Ovary (tissue), 9 donors: ENCODE results near the gene ABHD18. TPM values are rescaled to one million over a fixed set of nuclear protein-coding genes. Genes with fewer than 3 reads are reported as not detected.
"Not testable (repeated sequence)": the region's sequence is repeated elsewhere in the genome, so short reads cannot be mapped to it uniquely, and the experiment has no call there.

Source experiments
- DNase-seq, 5 donors: peaks; one replicate each; pipeline ENCODE4 v3.0.0-alpha.2; 2019 to 2020
- H3K27ac ChIP-seq, 2 donors: fragments of 200-600 bp; one replicate each; pipeline versions ENCODE4 v1.5.1 to v1.8.0; 2019 to 2022
- H3K27me3 ChIP-seq: fragments of 200-600 bp; one replicate; pipeline ENCODE4 v1.8.0; 2022
- H3K36me3 ChIP-seq: fragments of 200-600 bp; sonication (generic); one replicate; pipeline ENCODE4 v1.5.1; 2019
- H3K4me1 ChIP-seq: one replicate; pipeline ENCODE4 v1.8.1; 2013; ENCODE audit warnings: mild to moderate bottlenecking, moderate library complexity; ENCODE audit not compliant: insufficient read depth
- H3K4me3 ChIP-seq: fragments of 200-600 bp; sonication (generic); one replicate; pipeline ENCODE4 v1.5.1; 2017
- H3K9me3 ChIP-seq, 2 donors: fragments of 200-600 bp in 1 of 2; sonication (generic) in 1 of 2; one replicate each; pipeline versions ENCODE4 v1.5.1 to v1.8.1; 2013 to 2019; ENCODE audit warnings: mild to moderate bottlenecking in 1 of 2, moderate library complexity in 1 of 2
- CTCF ChIP-seq, 3 donors: fragments of 450-650 bp in 2 of 3; fragments of 200-600 bp in 1 of 3; IDR thresholded peaks; one replicate each; pipeline versions ENCODE4 v1.5.1 to v1.8.0; 2016 to 2022; ENCODE audit warnings: antibody characterized with exemption in 3 of 3, mild to moderate bottlenecking in 1 of 3
- EP300 ChIP-seq: sonication (generic); formaldehyde crosslinking; IDR thresholded peaks from one replicate; pipeline ENCODE4 v1.6.1; 2017; ENCODE audit warnings: antibody characterized with exemption
- POLR2A ChIP-seq: fragments of 450-650 bp; IDR thresholded peaks from one replicate; pipeline ENCODE4 v1.6.1; 2017; ENCODE audit warnings: antibody characterized with exemption, mild to moderate bottlenecking, moderate library complexity
- WGBS, 3 donors: extraction: QIAGEN DNeasy Blood & Tissue Kit in 1 of 3; methylation state at CpG; one replicate each; pipeline versions ENCODE4 v1.1.5 to v1.1.7; 2013 to 2017; 5-methylcytosine and 5-hydroxymethylcytosine counted together
- intact Hi-C, 4 donors: fragments of 100-400 bp; cut with DNase I; formaldehyde crosslinking; loops; one replicate each; pipeline versions ENCODE4 v1.11.0 to v1.15.1; 2022 to 2023
- polyA plus RNA-seq, 2 donors: library from polyadenylated mRNA; stranded (reverse); fragments of 200-250 nt in 1 of 2; fragments of 350-450 nt in 1 of 2; fragmentation: Illumina TruSeq in 1 of 2; extraction: RNeasy Lipid Tissue Mini Kit (QIAGEN cat#74804) in 1 of 2; gene quantifications; one replicate each; pipeline ENCODE4 v1.2.3, GENCODE V29; 2013 to 2014
- total RNA-seq, 7 donors: library from RNA; depleted of rRNA in 2 of 7; stranded (reverse); fragments of >200 nt in 2 of 7; fragmentation: NEBNext Ultra II Directional in 3 of 7; extraction: Animal tissue kit (Norgen Biotek cat#: 25700) in 3 of 7; gene quantifications; one replicate each; pipeline versions ENCODE4 v1.1.0 to v1.2.4, GENCODE V29; 2016 to 2023
- donor health status: DM: no; HTN: no; CAD: no; lungs with moderate emphysema.
- donor health status: DM: no; HTN: no; CAD: no.
- donor health status: Bipolar disorder and iron deficiency.
- donor health status: DM: yes; HTN: yes; CAD: no.
- donor health status: DM: no; HTN: no; CAD: no.
- donor health status: DM: yes; HTN: yes; CAD: no.

ABHD18 gene
- total and polyA plus RNA-seq, 9 donors = 3.5 to 11.3 (median 9.1) TPM

DNA sequence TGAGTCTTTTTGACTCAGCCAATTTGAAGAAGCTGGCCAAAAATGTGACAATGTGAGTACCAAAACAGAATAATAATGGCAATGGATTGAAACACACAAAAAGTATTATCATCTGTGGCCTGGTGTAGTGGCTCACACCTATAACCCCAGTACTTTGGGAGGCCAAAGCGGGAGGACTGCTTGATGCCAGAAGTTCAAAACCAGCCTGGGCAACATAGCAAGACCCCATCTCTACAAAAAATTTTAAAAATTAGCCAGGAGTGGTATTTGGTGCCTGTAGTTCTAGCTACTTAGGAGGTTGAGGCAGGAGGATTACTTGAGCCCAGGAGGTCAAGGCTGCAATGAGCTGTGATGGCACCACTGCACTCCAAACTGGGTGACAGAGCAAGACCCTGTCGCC is 43.0 kb upstream of the ABHD18 start:
- WGBS, 3 donors = 95 to 100% (median 98%) methylated on average over 2 of the region's 2 CpGs
- Histone ChIP-seq H3K27me3 (no peaks in the 10 kb centered on the region), H3K4me3 (no peak overlapping the region), H3K27ac (no peak overlapping the region), H3K4me1 (no peaks in the 10 kb centered on the region), H3K9me3 (no peaks in the 10 kb centered on the region), H3K36me3 (no peaks in the 10 kb centered on the region)
- DNase-seq = no peak
- intact Hi-C loops = no loop called here
- no peak for TF ChIP-seq EP300
- no peak for TF ChIP-seq POLR2A
- no peak for TF ChIP-seq CTCF (IDR thresholded peaks at IDR 0.05)

DNA sequence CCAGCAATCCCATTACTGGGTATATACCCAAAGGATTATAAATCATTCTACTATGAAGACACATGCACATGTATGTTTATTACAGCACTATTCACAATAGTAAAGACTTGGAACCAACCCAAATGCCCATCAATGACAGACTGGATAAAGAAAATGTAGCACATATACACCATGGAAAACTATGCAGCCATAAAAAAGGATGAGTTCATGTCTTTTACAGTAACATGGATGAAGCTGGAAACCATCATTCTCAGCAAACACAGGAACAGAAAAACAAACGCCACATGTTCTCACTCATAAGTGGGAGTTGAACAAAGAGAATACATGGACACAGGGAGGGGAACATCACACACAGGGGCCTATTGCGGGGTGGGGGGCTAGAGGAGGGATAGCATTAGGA is 39.5 kb upstream of the ABHD18 start:
- H3K4me1 ChIP-seq, H3K9me3 ChIP-seq, DNase-seq, H3K36me3 ChIP-seq, H3K27me3 ChIP-seq, H3K27ac ChIP-seq, intact Hi-C loops, H3K4me3 ChIP-seq: not testable (repeated sequence)
- 98 to 100% (median 98%) methylated on average over 2 of the region's 2 CpGs for WGBS, 3 donors

- WGBS, 3 donors = 95 to 100% (median 100%) methylated on average over 1 of the region's 1 CpG
- no peaks in the 10 kb centered on the region for H3K4me1 ChIP-seq
- no peaks in the 10 kb centered on the region for H3K9me3 ChIP-seq
- H3K36me3 ChIP-seq = no peaks in the 10 kb centered on the region
- intact Hi-C loops = no loop called here
- DNase-seq = no peak
- H3K27me3 ChIP-seq = no peaks in the 10 kb centered on the region
- H3K27ac ChIP-seq = no peak overlapping the region
- no peak overlapping the region for H3K4me3 ChIP-seq
- TF ChIP-seq POLR2A (no peak), EP300 (no peak), CTCF (IDR thresholded peaks at IDR 0.05) (no peak)
These were observed 35.0 kb upstream of the ABHD18 start for GRCh38 chr4:127930175-127930574.

DNA sequence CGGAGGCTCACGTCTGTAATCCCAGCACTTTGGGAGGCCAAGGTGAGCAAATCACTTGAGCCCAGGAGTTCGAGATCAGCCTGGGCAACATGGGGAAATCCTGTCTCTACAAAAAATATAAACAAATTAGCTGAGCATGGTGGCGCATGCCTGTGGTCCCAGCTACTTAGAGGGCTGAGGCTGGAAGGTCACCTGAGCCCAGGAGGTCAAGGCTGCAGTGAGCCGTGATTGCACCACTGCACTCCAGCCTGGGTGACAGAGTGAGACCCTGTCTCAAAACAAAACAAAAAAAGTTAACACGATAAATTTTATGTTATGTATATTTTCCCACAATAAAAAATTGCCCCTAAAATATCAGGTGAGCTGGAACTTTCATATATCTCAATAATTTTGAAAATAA is 33.4 kb upstream of the ABHD18 start:
- H3K27ac ChIP-seq, H3K36me3 ChIP-seq, H3K27me3 ChIP-seq, H3K4me1 ChIP-seq, intact Hi-C loops, H3K4me3 ChIP-seq, DNase-seq, H3K9me3 ChIP-seq: not testable (repeated sequence)
- 74 to 86% (median 76%) methylated on average over 6 of the region's 6 CpGs for WGBS, 3 donors

DNA sequence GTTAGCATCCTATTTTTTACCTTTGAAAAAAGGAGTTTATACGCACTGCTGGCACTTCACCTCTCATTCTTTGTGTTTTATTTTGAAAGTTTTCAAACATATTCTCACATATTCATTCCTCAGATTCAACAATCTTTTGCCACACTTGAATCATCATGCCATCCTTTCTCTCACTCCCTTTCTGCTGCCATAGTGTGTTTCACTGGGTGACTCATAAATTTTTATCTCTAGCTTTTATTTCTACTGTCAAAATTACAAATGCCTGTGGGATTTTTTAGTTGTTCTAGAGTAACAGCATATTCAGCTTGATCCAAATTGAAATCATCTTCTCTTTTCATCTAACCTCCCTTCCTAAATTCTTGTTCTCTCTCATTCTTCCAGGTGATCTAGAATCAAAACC is 28.2 kb upstream of the ABHD18 start:
- Histone ChIP-seq H3K27me3 (no peaks in the 10 kb centered on the region), H3K4me3 (no peak overlapping the region), H3K9me3 (no peaks in the 10 kb centered on the region), H3K27ac (no peak overlapping the region), H3K4me1 (no peaks in the 10 kb centered on the region), H3K36me3 (no peaks in the 10 kb centered on the region)
- no peak for DNase-seq
- WGBS, 3 donors = 90 to 93% (median 93%) methylated on average over 1 of the region's 1 CpG
- intact Hi-C loops = no loop called here
- TF ChIP-seq POLR2A = no peak
- TF ChIP-seq CTCF (IDR thresholded peaks at IDR 0.05) = no peak
- TF ChIP-seq EP300 = no peak

GRCh38 chr4:127957105-127957504 is 8.1 kb upstream of the ABHD18 start:
- no peak for DNase-seq
- no peak for TF ChIP-seq EP300
- no peak for TF ChIP-seq POLR2A
- no peak for TF ChIP-seq CTCF (IDR thresholded peaks at IDR 0.05)
- H3K9me3 ChIP-seq = no peaks in the 10 kb centered on the region
- intact Hi-C loops = no loop called here
- no peaks in the 10 kb centered on the region for H3K4me1 ChIP-seq
- H3K27me3 ChIP-seq = no peaks in the 10 kb centered on the region
- no peaks in the 10 kb centered on the region for H3K36me3 ChIP-seq
- no peak overlapping the region for H3K4me3 ChIP-seq
- 95 to 98% (median 98%) methylated on average over 2 of the region's 2 CpGs for WGBS, 3 donors
- H3K27ac ChIP-seq = no peak overlapping the region
